ENCODE results near the gene ZNF280D.

Gene ZNF280D

GRCh38 chr15:56608993-56609392 lies 124.3 kb downstream of the ZNF280D start:
- no peak for TF ChIP-seq CTCF (conservative IDR thresholded peaks at IDR 0.05)
- H3K27ac ChIP-seq = no peak overlapping the region

DNA sequence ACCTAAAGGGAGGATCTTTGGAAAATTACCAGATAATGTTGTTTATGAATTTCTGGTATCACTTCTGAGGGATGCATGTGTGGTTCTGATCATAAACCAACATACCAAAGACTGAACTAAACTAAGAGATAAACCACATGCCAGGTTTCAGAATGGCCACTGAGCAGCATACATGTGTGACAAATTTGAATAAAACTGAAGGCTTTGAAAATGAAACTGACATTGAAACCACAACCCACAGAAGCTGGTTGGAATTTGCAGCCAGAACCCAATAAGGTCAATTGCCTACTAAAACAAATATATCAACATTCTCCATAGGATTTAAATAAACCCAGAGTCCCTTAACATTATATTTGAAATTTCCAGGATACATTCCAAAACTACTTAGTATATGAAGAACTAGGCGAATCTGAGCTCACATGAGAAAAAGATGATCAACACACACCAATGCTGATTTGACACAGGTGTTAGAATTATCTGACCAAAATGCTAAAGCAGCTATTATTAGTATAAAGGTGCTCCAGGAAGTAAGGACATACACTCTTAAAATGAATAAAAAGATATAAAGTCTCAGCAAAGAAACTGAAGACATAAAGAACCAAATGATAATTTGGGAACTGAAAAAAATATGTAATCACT lies 125.0 kb downstream of the ZNF280D start:
- H3K27ac ChIP-seq = no peak overlapping the region
- TF ChIP-seq CTCF (conservative IDR thresholded peaks at IDR 0.05) = no peak

- TF ChIP-seq CTCF (conservative IDR thresholded peaks at IDR 0.05) = no peak
- H3K27ac ChIP-seq = no peak overlapping the region
Measured at GRCh38 chr15:56602253-56602652, 131.1 kb downstream of the ZNF280D start.

- no peak for TF ChIP-seq CTCF (conservative IDR thresholded peaks at IDR 0.05)
- H3K27ac ChIP-seq = no peak overlapping the region
Measured at GRCh38 chr15:56600380-56600779, 132.9 kb downstream of the ZNF280D start.

DNA sequence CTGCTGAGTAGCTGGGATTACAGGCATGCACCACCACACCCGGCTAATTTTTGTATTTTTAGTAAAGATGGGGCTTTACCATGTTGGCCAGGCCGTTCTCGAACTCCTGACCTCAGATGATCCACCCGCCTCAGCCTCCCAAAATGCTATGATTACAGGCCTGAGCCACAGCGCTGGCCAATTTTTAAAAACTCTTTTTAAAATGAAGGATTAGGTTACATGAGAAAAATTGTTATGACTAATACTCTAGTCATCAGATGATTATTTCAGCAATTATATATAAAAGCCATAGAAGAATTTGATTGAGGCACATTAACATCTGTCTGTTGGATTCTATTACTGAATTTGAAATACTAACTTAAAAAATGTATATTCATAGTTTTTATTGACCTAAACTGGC lies 134.3 kb downstream of the ZNF280D start:
- no peak overlapping the region for H3K27ac ChIP-seq
- TF ChIP-seq CTCF (conservative IDR thresholded peaks at IDR 0.05) = no peak

DNA sequence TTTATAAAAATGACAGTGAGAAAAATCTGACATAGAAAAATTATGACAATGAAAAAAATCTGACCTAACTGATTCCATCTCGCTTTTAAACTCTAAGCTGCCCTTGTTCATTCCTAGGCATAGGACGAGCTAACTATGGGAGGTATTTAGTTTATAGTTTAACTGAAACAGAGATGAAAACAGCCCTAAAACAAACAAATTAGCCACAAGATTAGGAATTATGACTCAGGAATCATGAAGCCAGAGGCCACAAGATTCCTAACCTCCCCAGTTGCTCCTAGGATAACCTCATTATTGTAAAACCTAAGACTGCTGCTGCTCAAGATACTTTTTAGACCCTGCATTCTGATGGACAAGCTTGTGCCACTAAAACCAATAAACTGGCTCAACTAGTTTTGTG lies 145.6 kb downstream of the ZNF280D start:
- no peak overlapping the region for H3K27ac ChIP-seq
- no peak for TF ChIP-seq CTCF (conservative IDR thresholded peaks at IDR 0.05)

GRCh38 chr15:56586206-56586605 lies 147.1 kb downstream of the ZNF280D start:
- H3K27ac ChIP-seq = no peak overlapping the region
- no peak for TF ChIP-seq CTCF (conservative IDR thresholded peaks at IDR 0.05)

All from VCaP (cell line).